GM12874 (cell line): Measurements from ENCODE around the gene HOMER3.

Experiments
- CTCF ChIP-seq: IDR thresholded peaks from 2 replicates; pipeline ENCODE4 v1.5.1; 2011; ENCODE audit warnings: low read depth, mild to moderate bottlenecking, control low read depth, low read length, moderate library complexity; ENCODE audit not compliant: insufficient read depth

HOMER3 gene

GRCh38 chr19:18980432-18981020 lies 39.5 kb upstream of the HOMER3 start:
- no peak for TF ChIP-seq CTCF

- TF ChIP-seq CTCF: no peak
Measured at GRCh38 chr19:18978616-18979015, 37.6 kb upstream of the HOMER3 start.

GRCh38 chr19:18975869-18976268 lies 34.9 kb upstream of the HOMER3 start:
- TF ChIP-seq CTCF: no peak

GRCh38 chr19:18975011-18975410 lies 34.0 kb upstream of the HOMER3 start:
- no peak for TF ChIP-seq CTCF

- TF ChIP-seq CTCF: no peak
Measured at GRCh38 chr19:18972851-18973250, 31.8 kb upstream of the HOMER3 start.

GRCh38 chr19:18972301-18972811 lies 31.3 kb upstream of the HOMER3 start:
- no peak for TF ChIP-seq CTCF

GRCh38 chr19:18969931-18970659 lies 29.1 kb upstream of the HOMER3 start:
- TF ChIP-seq CTCF: no peak
